Inferior parietal cortex (tissue), 1 donor: Measurements from ENCODE around the gene MYBPC1.
"Not testable (repeated sequence)": the region's sequence is repeated elsewhere in the genome, so short reads cannot be mapped to it uniquely, and the experiment has no call there.

ENCODE experiments used
- DNase-seq: peaks from one replicate; pipeline ENCODE4 v3.0.0-alpha.2; 2016; ENCODE audit errors: extremely low spot score

MYBPC1 gene

DNA sequence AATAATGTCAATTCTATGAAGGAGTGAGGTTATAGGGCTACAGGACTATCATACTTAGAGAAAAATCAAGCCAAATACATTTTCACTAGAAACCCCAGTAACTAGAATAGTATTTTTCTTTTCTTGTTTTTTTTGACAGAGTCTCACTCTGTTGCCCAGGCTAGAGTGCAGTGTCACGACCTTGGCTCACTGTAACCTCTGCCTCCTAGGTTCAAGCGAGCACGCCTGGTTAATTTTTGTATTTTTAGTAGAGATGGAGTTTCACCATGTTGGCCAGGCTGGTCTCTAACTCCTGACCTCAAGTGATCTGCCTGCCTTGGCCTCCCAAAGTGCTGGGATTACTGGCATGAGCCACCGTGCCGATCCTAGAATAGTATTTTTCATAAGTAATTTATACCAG, 139.7 kb downstream of the MYBPC1 start:
- DNase-seq = not testable (repeated sequence)
